Left cardiac atrium (tissue), 4 donors: Measurements from ENCODE around the gene NCDN. TPM values are rescaled to one million over a fixed set of nuclear protein-coding genes. Genes with fewer than 3 reads are reported as not detected.
"Not testable (repeated sequence)": the region's sequence is repeated elsewhere in the genome, so short reads cannot be mapped to it uniquely, and the experiment has no call there.

Experiments used
- ATAC-seq, 2 donors: fragments of 200-7000 bp; cut with Tn5 transposase; one replicate each; pipeline ENCODE4 v1.9.1; 2020; ENCODE audit warnings: mild to moderate bottlenecking in 2 of 2, moderate library complexity in 2 of 2
- DNase-seq: peaks from one replicate; pipeline ENCODE4 v3.0.0-alpha.2; 2020
- intact Hi-C, 2 donors: fragments of 100-400 bp; cut with DNase I; formaldehyde crosslinking; loops; one replicate each; pipeline versions ENCODE4 v1.14.1 to v1.15.1; 2022 to 2023
- total RNA-seq, 2 donors: library from RNA; stranded (reverse); fragmentation: NEBNext Ultra II Directional; extraction: Animal tissue kit (Norgen Biotek cat#: 25700); gene quantifications; one replicate each; pipeline ENCODE4 v1.2.1, GENCODE V29; 2021
- donor health status: DM: no; HTN: yes; CAD: no.
- donor health status: DM: no; HTN: yes; CAD: no; lungs with severe emphysema.
- donor health status: DM: yes; HTN: yes; CAD: no.
- donor health status: Dilated cardiomyopathy.

The NCDN gene
- total RNA-seq, 2 donors from 2014 or later: 23.4 TPM

- intact Hi-C loops: no loop called here
- ATAC-seq (no peak), DNase-seq (no peak)
Observed at GRCh38 chr1:35580949-35581388, 23.4 kb downstream of the NCDN start.

DNA sequence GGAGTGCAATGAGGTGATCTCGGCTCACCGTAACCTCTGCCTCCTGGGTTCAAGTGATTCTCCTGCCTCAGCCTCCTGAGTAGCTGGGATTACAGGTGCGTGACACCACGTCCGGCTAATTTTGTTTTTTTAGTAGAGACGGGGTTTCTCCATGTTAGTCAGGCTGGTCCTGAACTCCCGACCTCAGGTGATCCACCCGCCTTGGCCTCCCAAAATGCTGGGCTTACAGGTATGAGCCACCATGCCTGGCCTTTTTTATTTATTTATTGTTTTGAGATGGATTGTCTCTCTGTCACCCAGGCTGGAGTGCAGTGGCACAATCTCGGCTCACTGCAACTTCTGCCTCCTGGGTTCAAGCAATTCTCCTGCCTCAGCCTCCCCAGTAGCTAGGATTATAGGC is 24.0 kb downstream of the NCDN start:
- DNase-seq, intact Hi-C loops, ATAC-seq: not testable (repeated sequence)

DNA sequence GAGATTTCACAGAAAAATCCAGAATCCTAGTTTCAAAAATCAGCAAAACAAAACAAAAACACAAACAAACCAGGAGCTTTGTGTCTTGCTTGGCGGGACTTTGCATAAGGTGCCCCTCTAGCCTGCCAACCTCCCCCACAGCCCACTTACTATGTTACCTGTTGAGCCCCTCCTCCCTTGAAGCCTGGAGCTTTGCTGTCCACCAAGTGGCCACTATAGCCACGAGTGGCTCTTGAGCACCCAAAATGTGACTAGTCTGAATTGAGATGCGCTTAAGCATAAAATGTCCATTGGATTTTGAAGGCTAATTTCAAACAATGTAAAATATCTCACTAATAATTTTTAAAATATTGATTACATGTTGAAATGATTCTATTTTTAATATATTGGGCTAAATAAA is 27.7 kb downstream of the NCDN start:
- DNase-seq: no peak
- no peak for ATAC-seq
- intact Hi-C loops: no loop called here

DNA sequence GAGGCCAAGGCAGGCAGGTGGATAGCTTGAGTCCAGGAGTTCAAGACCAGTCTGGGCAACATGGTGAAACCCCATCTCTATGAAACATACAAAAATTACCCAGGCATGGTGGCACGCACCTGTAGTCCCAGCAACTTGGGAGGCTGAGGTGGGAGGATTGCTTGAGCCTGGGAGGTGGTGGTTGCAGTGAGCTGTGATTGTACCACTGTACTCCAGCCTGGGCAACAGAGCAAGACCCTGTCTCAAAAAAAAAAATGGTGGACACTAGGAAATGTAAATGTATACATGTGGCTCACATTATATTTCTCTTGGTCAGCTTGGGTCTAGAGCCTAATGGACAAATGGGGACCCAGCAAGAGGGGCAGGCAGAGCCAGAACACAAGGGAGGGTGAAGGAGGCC is 28.2 kb downstream of the NCDN start:
- DNase-seq, ATAC-seq, intact Hi-C loops: not testable (repeated sequence)

GRCh38 chr1:35586808-35587207 is 29.2 kb downstream of the NCDN start:
- no peak for ATAC-seq
- intact Hi-C loops: no loop called here
- no peak for DNase-seq

GRCh38 chr1:35587736-35588135 is 30.1 kb downstream of the NCDN start:
- DNase-seq (no peak), ATAC-seq (no peak)
- intact Hi-C loops: no loop called here

- no peak for DNase-seq
- no peak for ATAC-seq
- intact Hi-C loops: no loop called here
Observed at GRCh38 chr1:35588197-35588910, 30.8 kb downstream of the NCDN start.

DNA sequence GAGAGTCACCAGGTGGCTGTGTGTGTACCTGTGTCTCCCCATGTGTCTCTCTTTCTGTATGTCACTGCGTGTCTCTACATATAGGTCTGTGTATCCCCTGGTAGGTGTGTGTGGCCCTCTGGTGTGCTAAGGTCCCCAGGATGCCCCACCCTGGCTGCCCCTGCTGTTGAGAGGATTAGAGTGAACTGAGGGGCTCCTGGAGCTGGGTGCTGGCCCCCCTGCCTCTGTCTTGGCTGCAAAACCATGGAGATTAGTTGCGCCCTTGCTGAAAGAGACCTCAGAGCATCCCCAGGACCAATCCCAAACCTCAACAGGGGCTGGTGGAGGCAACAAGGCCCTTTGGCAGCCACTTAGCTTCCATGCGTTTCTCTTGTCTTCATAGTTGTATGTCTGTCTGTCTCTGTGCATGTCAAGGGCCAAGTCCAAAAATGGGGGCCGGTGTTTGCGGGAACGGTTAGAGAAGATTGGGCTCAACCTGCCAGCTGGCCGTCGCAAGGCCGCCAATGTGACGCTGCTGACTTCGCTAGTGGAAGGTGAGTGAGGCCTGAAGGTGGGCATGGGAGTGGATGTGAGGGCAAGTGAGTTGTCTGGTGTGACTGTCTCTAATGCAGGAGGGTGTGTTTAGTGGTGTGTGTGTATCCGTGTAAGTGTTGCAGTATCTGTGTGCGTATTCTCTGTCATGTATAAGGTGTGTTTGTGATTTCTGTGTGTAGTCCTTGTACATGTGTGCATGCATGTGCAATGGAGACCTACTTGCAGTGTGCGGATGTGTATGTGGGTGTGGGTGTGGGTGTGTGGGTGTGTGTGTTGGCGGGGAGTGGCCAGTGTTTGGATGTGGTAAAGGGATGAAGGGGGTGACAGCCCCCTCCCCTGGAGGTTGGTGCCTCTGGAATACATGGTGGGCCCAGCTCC is 32.2 kb downstream of the NCDN start:
- intact Hi-C loops: no loop called here
- ATAC-seq: no peak
- DNase-seq: no peak

DNA sequence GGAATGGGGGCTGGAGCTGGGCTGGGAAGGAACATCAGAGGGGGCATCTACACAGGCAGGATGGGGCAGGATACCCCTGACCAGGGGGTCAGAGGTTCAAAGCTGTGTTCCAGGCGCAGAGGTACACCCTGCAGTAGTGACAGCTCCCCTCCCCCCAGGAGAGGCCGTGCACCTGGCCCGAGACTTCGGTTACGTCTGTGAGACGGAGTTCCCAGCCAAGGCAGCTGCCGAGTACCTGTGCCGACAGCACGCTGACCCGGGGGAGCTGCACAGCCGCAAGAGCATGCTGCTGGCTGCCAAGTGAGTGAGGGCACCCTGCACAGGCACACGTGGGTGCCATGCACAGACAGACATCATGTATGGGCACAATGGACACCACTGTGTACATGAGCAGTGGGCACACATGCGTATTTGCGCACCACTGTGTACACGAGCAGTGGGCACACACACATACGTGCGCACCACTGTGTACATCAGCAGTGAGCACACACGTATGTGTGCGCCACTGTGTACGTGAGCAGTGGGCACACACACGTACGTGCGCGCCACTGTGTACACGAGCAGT is 33.0 kb downstream of the NCDN start:
- DNase-seq: no peak

GRCh38 chr1:35591211-35591610 is 33.6 kb downstream of the NCDN start:
- intact Hi-C loops: no loop called here
- ATAC-seq (no peak), DNase-seq (no peak)

More for the DNA sequence above, 33.0 kb downstream of the NCDN start:
- intact Hi-C loops: no loop called here
- ATAC-seq: no peak

- DNase-seq (no peak), ATAC-seq (no peak)
- intact Hi-C loops: no loop called here
Observed at GRCh38 chr1:35592991-35593769, 35.6 kb downstream of the NCDN start.

GRCh38 chr1:35594005-35594760 is 36.6 kb downstream of the NCDN start:
- ATAC-seq (no peak), DNase-seq (no peak)
- intact Hi-C loops: no loop called here

GRCh38 chr1:35595684-35596083 is 38.1 kb downstream of the NCDN start:
- ATAC-seq (no peak), DNase-seq (no peak)
- intact Hi-C loops: no loop called here

DNA sequence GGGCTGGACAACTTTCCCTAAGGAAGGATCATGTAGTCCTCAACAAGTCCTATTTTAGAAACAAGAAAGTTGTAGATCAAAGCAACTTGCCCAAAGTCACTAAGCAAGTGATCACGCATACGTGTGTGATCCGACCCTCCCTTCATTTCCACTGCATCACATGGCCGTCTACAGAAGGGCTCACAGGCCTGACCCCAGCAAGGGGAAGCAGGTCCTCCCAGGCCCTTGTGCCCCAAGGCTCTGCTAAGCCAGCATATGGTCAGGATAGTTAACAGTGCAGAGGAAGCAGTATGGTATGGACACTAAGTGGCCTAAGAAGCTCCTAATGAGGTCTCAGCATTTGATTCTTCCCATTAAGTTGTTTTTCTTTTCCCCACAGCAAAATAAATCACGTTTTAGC is 40.3 kb downstream of the NCDN start:
- intact Hi-C loops: no loop called here
- DNase-seq: no peak
- no peak for ATAC-seq

- DNase-seq: no peak
- intact Hi-C loops: no loop called here
Observed at GRCh38 chr1:35598895-35599294, 41.3 kb downstream of the NCDN start.

DNA sequence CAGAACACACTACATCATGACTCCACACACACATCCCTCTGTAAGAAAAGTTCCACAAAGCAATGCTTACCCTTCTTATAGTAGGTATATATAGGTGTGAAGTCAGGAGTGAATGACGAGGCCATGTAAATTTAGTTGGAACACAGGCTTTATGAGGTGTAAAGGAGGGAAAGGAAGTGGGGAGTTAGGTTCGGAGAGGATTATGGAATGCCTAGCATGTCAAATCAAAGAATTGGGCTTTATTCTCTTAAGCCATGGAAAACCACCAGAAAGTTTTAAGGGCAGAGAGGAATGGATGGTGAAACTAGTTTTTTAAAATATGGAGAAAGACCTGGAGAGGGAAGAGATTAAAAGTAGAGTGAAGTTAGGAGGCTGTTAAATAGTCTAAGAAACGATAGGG is 41.8 kb downstream of the NCDN start:
- intact Hi-C loops: no loop called here
- DNase-seq: no peak
- ATAC-seq: no peak

More at GRCh38 chr1:35598895-35599294, 41.3 kb downstream of the NCDN start:
- no peak for ATAC-seq

DNA sequence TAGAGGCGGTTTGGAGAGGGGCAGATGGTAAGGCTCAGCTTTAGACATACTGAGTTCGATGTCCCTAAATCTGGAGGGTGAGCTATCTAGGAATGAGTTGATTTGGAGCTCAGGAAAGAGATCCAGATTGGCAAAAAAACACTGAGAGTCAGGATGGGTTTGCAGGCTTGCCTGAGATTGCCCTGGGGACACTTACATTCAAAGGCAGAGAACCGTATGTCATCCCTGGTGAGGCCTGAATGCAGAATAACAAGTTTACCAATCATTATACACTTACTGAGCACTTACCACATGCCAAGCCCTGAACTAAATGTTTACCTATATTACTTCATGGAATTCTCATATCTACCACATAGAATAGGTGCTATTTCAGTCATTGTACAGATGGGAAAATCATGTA is 43.0 kb downstream of the NCDN start:
- no peak for ATAC-seq
- intact Hi-C loops: no loop called here
- no peak for DNase-seq

GRCh38 chr1:35603468-35603867 is 45.9 kb downstream of the NCDN start:
- ATAC-seq (no peak), DNase-seq (no peak)
- intact Hi-C loops: no loop called here

GRCh38 chr1:35603941-35604340 is 46.3 kb downstream of the NCDN start:
- no peak for ATAC-seq
- DNase-seq: no peak
- intact Hi-C loops: no loop called here
